Measurements from ENCODE around the gene FGF12. TPM values are rescaled to one million over a fixed set of nuclear protein-coding genes. Genes with fewer than 3 reads are reported as not detected.

The FGF12 gene
- total RNA-seq, 4 donors from 2014 or later = 0.54 to 6.3 (median 3.9) TPM

DNA sequence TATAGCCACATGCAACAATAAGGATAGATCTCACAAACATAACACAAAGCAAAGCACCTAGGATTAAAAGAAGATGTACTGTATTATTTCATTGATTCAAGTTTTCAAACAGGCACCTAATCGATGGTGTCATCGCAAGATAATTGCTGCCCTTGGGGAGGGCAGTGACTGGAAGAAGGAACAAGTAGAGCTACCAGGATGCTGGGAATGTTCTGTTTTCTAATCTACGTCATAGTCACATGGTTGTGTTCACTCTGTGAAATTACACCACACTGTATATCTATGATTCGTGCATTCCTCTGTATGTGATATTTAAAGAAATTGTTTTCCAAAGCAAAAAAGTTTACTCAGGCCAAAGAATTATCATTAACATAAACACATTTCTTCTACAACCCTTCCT is 236.6 kb downstream of the FGF12 start:
- H3K36me3 ChIP-seq = no peaks in the 10 kb centered on the region
- WGBS, 2 donors = 91 to 92% methylated on average over 4 of the region's 4 CpGs
- no peaks in the 10 kb centered on the region for H3K9me3 ChIP-seq
- H3K4me3 ChIP-seq (replicated peaks in 1 of 3) = no peak overlapping the region
- peaks cover 0 to 4% of the 10 kb centered on the region in 2 donors for H3K4me1 ChIP-seq
- DNase-seq = no peak
- H3K27me3 ChIP-seq = no peaks in the 10 kb centered on the region
- TF ChIP-seq CTCF (IDR thresholded peaks at IDR 0.05) = no peak
- no peak for TF ChIP-seq POLR2A (IDR thresholded peaks at IDR 0.05)
- intact Hi-C loops (cut with DNase I) = no loop called here
- no peak overlapping the region for H3K27ac ChIP-seq

DNA sequence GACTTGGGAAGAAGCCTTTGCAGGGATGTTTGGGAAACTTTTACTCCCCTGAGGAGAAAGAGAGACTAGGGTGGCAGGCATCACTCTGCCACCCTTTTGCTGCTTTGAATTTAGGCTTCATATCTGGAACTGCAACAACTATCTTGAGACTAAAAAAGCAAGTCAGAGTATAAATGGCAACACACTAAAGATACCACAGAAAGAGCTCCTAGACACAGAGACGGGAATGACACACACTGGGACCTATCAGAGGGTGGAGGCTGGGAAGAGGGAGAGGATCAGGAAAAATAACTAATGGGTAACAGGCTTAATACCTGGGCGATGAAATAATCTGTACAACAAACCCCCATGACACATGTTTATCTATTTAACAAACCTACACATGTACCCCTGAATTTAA is 237.8 kb downstream of the FGF12 start:
- Histone ChIP-seq H3K27ac (no peak overlapping the region), H3K4me1 (peaks cover 0 to 4% of the 10 kb centered on the region in 2 donors), H3K36me3 (no peaks in the 10 kb centered on the region), H3K9me3 (no peaks in the 10 kb centered on the region), H3K27me3 (no peaks in the 10 kb centered on the region), H3K4me3 (replicated peaks in 1 of 3) (no peak overlapping the region)
- WGBS, 2 donors = 69 to 73% methylated on average over 2 of the region's 2 CpGs
- no peak for DNase-seq
- TF ChIP-seq POLR2A (IDR thresholded peaks at IDR 0.05) (no peak), CTCF (IDR thresholded peaks at IDR 0.05) (no peak)
- intact Hi-C loops (cut with DNase I) = no loop called here

GRCh38 chr3:192487033-192487432 is 240.3 kb downstream of the FGF12 start:
- TF ChIP-seq CTCF (IDR thresholded peaks at IDR 0.05) (no peak), POLR2A (IDR thresholded peaks at IDR 0.05) (no peak)
- Histone ChIP-seq H3K9me3 (no peaks in the 10 kb centered on the region), H3K27ac (no peak overlapping the region), H3K27me3 (no peaks in the 10 kb centered on the region), H3K4me3 (replicated peaks in 1 of 3) (no peak overlapping the region), H3K36me3 (no peaks in the 10 kb centered on the region), H3K4me1 (no peaks in the 10 kb centered on the region)
- intact Hi-C loops (cut with DNase I) = no loop called here
- DNase-seq = no peak
- WGBS, 2 donors = 80 to 82% methylated on average over 3 of the region's 3 CpGs

GRCh38 chr3:192482809-192483208 is 244.5 kb downstream of the FGF12 start:
- intact Hi-C loops (cut with DNase I) = no loop called here
- no peaks in the 10 kb centered on the region for H3K36me3 ChIP-seq

DNA sequence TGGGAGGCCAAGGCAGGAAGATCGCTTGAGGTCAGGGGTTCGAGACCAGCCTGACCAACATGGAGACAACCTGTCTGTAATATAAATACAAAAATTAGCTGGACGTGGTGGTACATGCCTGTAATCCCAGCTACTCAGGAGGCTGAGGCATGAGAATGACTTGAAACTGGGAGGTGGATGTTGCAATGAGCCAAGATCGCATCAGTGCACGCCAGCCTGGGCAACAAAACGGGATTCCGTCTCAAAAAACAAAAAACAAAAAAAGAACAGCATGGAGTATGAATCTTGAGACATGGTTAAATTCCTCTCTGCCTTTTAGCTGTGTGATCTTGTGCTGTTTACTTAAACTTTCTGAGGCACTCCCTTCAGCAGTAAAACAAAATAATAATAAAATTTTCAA is 244.9 kb downstream of the FGF12 start:
- intact Hi-C loops (cut with DNase I) = no loop called here

More at GRCh38 chr3:192482809-192483208, 244.5 kb downstream of the FGF12 start:
- no peak for DNase-seq
- H3K4me1 ChIP-seq = no peaks in the 10 kb centered on the region
- H3K4me3 ChIP-seq (replicated peaks in 1 of 3) = no peak overlapping the region
- H3K9me3 ChIP-seq = no peaks in the 10 kb centered on the region
- H3K27ac ChIP-seq = no peak overlapping the region
- TF ChIP-seq POLR2A (IDR thresholded peaks at IDR 0.05) (no peak), CTCF (IDR thresholded peaks at IDR 0.05) (no peak)
- WGBS, 2 donors = 62 to 66% methylated on average over 2 of the region's 2 CpGs
- H3K27me3 ChIP-seq = no peaks in the 10 kb centered on the region

More for the DNA sequence above, 244.9 kb downstream of the FGF12 start:
- no peaks in the 10 kb centered on the region for H3K4me1 ChIP-seq
- H3K27me3 ChIP-seq = no peaks in the 10 kb centered on the region
- no peaks in the 10 kb centered on the region for H3K9me3 ChIP-seq
- TF ChIP-seq CTCF (IDR thresholded peaks at IDR 0.05) (no peak), POLR2A (IDR thresholded peaks at IDR 0.05) (no peak)
- H3K36me3 ChIP-seq = no peaks in the 10 kb centered on the region
- H3K27ac ChIP-seq = no peak overlapping the region
- no peak overlapping the region for H3K4me3 ChIP-seq (replicated peaks in 1 of 3)
- DNase-seq = no peak
- WGBS, 2 donors = 78 to 85% methylated on average over 7 of the region's 7 CpGs
